ENCODE measurements around the gene DSTN.

The DSTN gene

DNA sequence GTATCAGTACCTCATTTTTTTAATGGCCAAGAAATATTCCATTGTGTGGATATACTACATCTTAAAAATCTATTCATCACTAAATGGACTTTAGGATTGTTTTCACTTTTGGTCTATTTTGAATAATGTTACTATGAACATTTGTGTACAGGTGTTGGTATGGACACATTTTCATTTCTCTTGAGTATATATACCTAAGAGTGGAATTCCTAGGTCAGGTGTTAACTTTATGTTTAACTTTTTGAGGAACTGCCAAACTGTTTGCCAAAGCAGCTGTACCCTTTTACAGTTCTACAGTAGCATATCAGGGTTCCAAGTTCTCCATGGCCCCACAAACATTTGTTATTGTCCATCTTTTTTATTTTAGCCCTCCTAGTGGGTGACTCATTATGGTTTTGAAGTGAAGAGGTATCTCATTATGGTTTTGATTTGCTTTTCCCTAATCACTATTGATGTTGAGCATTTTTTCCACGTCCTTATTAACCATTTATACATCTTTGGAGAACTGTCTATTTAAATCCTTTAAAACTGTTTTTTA lies 28.2 kb downstream of the DSTN start:
- DNase-seq (ENCODE audit: low read depth in 2 of 2), result no peak
- TF ChIP-seq, protein P1, sequence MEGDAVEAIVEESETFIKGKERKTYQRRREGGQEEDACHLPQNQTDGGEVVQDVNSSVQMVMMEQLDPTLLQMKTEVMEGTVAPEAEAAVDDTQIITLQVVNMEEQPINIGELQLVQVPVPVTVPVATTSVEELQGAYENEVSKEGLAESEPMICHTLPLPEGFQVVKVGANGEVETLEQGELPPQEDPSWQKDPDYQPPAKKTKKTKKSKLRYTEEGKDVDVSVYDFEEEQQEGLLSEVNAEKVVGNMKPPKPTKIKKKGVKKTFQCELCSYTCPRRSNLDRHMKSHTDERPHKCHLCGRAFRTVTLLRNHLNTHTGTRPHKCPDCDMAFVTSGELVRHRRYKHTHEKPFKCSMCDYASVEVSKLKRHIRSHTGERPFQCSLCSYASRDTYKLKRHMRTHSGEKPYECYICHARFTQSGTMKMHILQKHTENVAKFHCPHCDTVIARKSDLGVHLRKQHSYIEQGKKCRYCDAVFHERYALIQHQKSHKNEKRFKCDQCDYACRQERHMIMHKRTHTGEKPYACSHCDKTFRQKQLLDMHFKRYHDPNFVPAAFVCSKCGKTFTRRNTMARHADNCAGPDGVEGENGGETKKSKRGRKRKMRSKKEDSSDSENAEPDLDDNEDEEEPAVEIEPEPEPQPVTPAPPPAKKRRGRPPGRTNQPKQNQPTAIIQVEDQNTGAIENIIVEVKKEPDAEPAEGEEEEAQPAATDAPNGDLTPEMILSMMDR (IDR thresholded peaks at IDR 0.05; ENCODE audit: low read depth, low read length), result no peak
- H3K4me3 ChIP-seq (replicated peaks in 1 of 2; ENCODE audit: low read depth in 2 of 2, low read length in 2 of 2), result no peak overlapping the region

- H3K4me3 ChIP-seq (replicated peaks in 1 of 2; ENCODE audit: low read depth in 2 of 2, low read length in 2 of 2), result no peak overlapping the region
- DNase-seq (ENCODE audit: low read depth in 2 of 2), result no peak
- TF ChIP-seq, protein P1 (IDR thresholded peaks at IDR 0.05; ENCODE audit: low read depth, low read length), result no peak
These were observed 32.1 kb downstream of the DSTN start for GRCh38 chr20:17601957-17602356.

GRCh38 chr20:17602493-17602892 lies 32.6 kb downstream of the DSTN start:
- TF ChIP-seq, protein P1 (IDR thresholded peaks at IDR 0.05; ENCODE audit: low read depth, low read length), result no peak
- H3K4me3 ChIP-seq (replicated peaks in 1 of 2; ENCODE audit: low read depth in 2 of 2, low read length in 2 of 2), result no peak overlapping the region

GRCh38 chr20:17605131-17605660 lies 35.3 kb downstream of the DSTN start:
- TF ChIP-seq, protein P1 (IDR thresholded peaks at IDR 0.05; ENCODE audit: low read depth, low read length), result no peak
- no peak overlapping the region for H3K4me3 ChIP-seq (replicated peaks in 1 of 2; ENCODE audit: low read depth in 2 of 2, low read length in 2 of 2)
- no peak for DNase-seq (ENCODE audit: low read depth in 2 of 2)

More at GRCh38 chr20:17602493-17602892, 32.6 kb downstream of the DSTN start:
- DNase-seq (ENCODE audit: low read depth in 2 of 2), result no peak

DNA sequence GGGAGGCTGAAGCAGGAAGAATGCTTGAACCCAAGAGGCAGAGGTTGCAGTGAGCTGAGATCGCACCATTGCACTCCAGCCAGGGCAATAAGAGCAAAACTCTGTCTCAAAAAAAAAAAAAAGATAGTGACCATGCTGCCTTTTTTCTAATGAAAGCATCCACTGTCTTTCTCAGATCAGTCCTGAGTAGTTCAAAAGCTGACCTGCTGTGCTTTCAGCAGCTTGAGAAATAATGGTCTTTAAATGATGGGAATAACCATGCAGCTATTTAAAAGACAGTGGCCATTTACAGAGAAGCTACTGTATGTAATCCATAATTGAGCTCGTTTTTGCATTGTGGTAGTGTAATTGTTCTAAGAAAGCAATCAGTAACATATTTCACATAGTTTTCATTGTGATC lies 36.1 kb downstream of the DSTN start:
- TF ChIP-seq, protein P1 (IDR thresholded peaks at IDR 0.05; ENCODE audit: low read depth, low read length), result no peak
- DNase-seq (ENCODE audit: low read depth in 2 of 2), result no peak
- H3K4me3 ChIP-seq (replicated peaks in 1 of 2; ENCODE audit: low read depth in 2 of 2, low read length in 2 of 2), result no peak overlapping the region

GRCh38 chr20:17608701-17609497 lies 39.0 kb downstream of the DSTN start:
- no peak for DNase-seq (ENCODE audit: low read depth in 2 of 2)
- no peak overlapping the region for H3K4me3 ChIP-seq (replicated peaks in 1 of 2; ENCODE audit: low read depth in 2 of 2, low read length in 2 of 2)
- TF ChIP-seq, protein P1 (IDR thresholded peaks at IDR 0.05; ENCODE audit: low read depth, low read length), result no peak
